PC-3 (cell line): ENCODE data around the gene LRRC55. TPM values are rescaled to one million over a fixed set of nuclear protein-coding genes. Genes with fewer than 3 reads are reported as not detected.

Source experiments
- ATAC-seq: fragments of 200-7000 bp; cut with Tn5 transposase; 2 replicates; pipeline ENCODE4 v1.9.1; 2020; ENCODE audit warnings: mild to moderate bottlenecking, moderate library complexity
- BruUV-seq: library from RNA; stranded (reverse); fragments of 400-500 nt; replicated peaks from 2 replicates; lab custom pipeline; 2021; lab: Mats Ljungman, UMichigan
- CTCF ChIA-PET: fragments of 300-600 bp; sonication (Branson Sonifier 250); formaldehyde crosslinking; loops from one replicate; lab custom pipeline; 2022; ENCODE audit warnings: antibody characterized with exemption; lab: Charles Lee
- POLR2A ChIA-PET: fragments of 300-600 bp; sonication (Branson Sonifier 250); formaldehyde crosslinking; loops from one replicate; lab custom pipeline; 2022; ENCODE audit warnings: antibody characterized with exemption; ENCODE audit not compliant: unreplicated experiment; lab: Charles Lee
- DNase-seq: peaks from one replicate; pipeline ENCODE4 v3.0.0-alpha.2; 2015
- H2AFZ ChIP-seq: fragments of 300-600 bp; sonication (generic); 2 replicates; pipeline ENCODE4 v1.6.0; 2016; ENCODE audit warnings: antibody characterized with exemption, low read length
- H3F3A ChIP-seq: fragments of 300-600 bp; sonication (generic); one replicate; pipeline ENCODE4 v1.6.0; 2017; ENCODE audit warnings: antibody characterized with exemption, low read length, control low read depth, mild to moderate bottlenecking; ENCODE audit not compliant: unreplicated experiment
- H3K27ac ChIP-seq: fragments of 300-600 bp; sonication (generic); 2 replicates; pipeline ENCODE4 v1.5.1; 2016; ENCODE audit warnings: mild to moderate bottlenecking, low read length
- H3K27me3 ChIP-seq: fragments of 300-600 bp; sonication (generic); 2 replicates; pipeline ENCODE4 v1.6.1; 2016; ENCODE audit warnings: low read length, mixed read lengths
- H3K36me3 ChIP-seq: fragments of 300-600 bp; sonication (generic); 2 replicates; pipeline ENCODE4 v1.6.1; 2016; ENCODE audit warnings: low read depth, mixed run types, low read length, mixed read lengths
- H3K4me1 ChIP-seq: fragments of 300-600 bp; sonication (generic); 2 replicates; pipeline ENCODE4 v1.5.1; 2016; ENCODE audit warnings: low read length; ENCODE audit not compliant: insufficient read depth
- H3K4me2 ChIP-seq: fragments of 300-600 bp; sonication (generic); 2 replicates; pipeline ENCODE4 v1.6.0; 2016; ENCODE audit warnings: low read length
- H3K4me3 ChIP-seq: fragments of 300-600 bp; sonication (generic); 2 replicates; pipeline ENCODE4 v1.5.1; 2016; ENCODE audit warnings: mild to moderate bottlenecking, low read length, mixed read lengths
- H3K79me2 ChIP-seq: fragments of 300-600 bp; sonication (generic); 2 replicates; pipeline ENCODE4 v1.6.1; 2017; ENCODE audit warnings: low read length, mixed read lengths
- H3K9ac ChIP-seq: fragments of 300-600 bp; sonication (generic); 2 replicates; pipeline ENCODE4 v1.6.0; 2016; ENCODE audit warnings: mild to moderate bottlenecking, low read length
- H3K9me2 ChIP-seq: fragments of 300-600 bp; sonication (generic); replicated peaks from 2 replicates; pipeline ENCODE4 v1.6.1; 2016; ENCODE audit warnings: mixed run types, low read length, mixed read lengths
- H3K9me3 ChIP-seq: fragments of 300-600 bp; sonication (generic); 2 replicates; pipeline ENCODE4 v1.6.1; 2016; ENCODE audit warnings: low read length, mixed read lengths
- H4K20me1 ChIP-seq: fragments of 300-600 bp; sonication (generic); 2 replicates; pipeline ENCODE4 v1.6.1; 2016; ENCODE audit warnings: low read length, mixed read lengths
- CTCF ChIP-seq: fragments of 300-600 bp; sonication (generic); conservative IDR thresholded peaks from 2 replicates; pipeline ENCODE4 v1.5.1; 2017; ENCODE audit warnings: antibody characterized with exemption, low read depth, mild to moderate bottlenecking, low read length
- EZH2 ChIP-seq: fragments of 300-600 bp; sonication (generic); IDR thresholded peaks from one replicate; pipeline ENCODE4 v1.6.1; 2017; ENCODE audit warnings: antibody characterized with exemption, mild to moderate bottlenecking, low read length; ENCODE audit not compliant: unreplicated experiment
- EZH2phosphoT487 ChIP-seq: fragments of 300-600 bp; sonication (generic); IDR thresholded peaks from 2 replicates; pipeline ENCODE4 v1.6.1; 2018; ENCODE audit warnings: mild to moderate bottlenecking, antibody characterized with exemption, low read length, borderline replicate concordance
- intact Hi-C: fragments of 100-400 bp; cut with micrococcal nuclease; formaldehyde crosslinking; loops from 2 replicates; pipeline ENCODE4 v1.9.0; 2023
- total RNA-seq: library from RNA; depleted of rRNA; stranded (reverse); fragments of >200 nt; gene quantifications from 2 replicates; pipeline ENCODE4 v1.2.3, GENCODE V29; 2014

LRRC55 gene
- total RNA-seq, 1 experiment from 2014 or later, result not detected

- Histone ChIP-seq H4K20me1 (no peaks in the 10 kb centered on the region), H3K9me2 (no peaks in the 10 kb centered on the region), H3K79me2 (no peaks in the 10 kb centered on the region), H2AFZ (no peak overlapping the region), H3K27me3 (peaks cover 40% of the 10 kb centered on the region), H3K4me3 (no peak overlapping the region), H3K27ac (no peak overlapping the region), H3K4me2 (no peak overlapping the region), H3K4me1 (no peaks in the 10 kb centered on the region), H3K9me3 (no peaks in the 10 kb centered on the region), H3K9ac (no peak overlapping the region), H3K36me3 (no peaks in the 10 kb centered on the region), H3F3A (no peaks in the 10 kb centered on the region)
- ATAC-seq (no peak), DNase-seq (no peak)
- CTCF ChIA-PET, result no interaction called here
- no peak for TF ChIP-seq EZH2
- TF ChIP-seq EZH2phosphoT487, result no peak
- POLR2A ChIA-PET, result no interaction called here
- intact Hi-C loops, result no loop called here
- no TSS peak for BruUV-seq
Measured at GRCh38 chr11:57210781-57211180, 29.0 kb downstream of the LRRC55 start.

DNA sequence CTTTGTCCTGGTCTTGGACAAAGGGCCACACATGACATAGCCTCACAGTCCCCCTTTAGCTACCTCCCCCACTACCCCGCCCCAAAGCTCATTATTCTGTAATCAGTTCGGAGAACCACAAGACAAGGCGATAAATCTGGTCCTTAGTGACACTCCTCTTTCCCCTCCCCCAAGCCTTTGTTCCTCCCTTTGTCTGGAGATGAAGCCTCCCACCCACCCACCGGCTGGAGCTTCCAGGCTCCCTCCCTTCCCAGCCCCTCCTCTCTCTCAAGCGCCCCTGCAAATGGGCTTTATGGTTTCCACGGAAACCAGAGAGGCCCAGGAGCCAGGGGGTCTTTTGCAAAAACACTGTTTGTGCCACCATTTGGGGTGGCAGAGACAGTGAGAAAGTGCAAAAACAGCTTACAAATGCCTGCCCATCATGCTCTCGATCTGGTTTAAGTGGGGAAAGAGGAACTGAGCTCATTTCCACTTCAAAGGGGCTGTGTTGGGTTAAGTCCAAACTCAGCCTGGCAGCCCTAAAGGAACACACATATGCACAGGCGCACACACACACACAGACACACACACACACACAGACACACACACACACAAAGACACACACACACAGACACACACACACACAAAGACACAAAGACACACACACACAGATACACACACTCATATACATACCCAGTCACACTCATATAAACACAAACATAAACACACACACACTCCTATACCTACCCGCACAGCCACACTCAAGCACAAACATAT lies 31.8 kb downstream of the LRRC55 start:
- ChIA-PET POLR2A (no interaction called here), CTCF (no interaction called here)
- Histone ChIP-seq H3K4me2 (no peak overlapping the region), H3K9ac (no peak overlapping the region), H3K4me1 (no peaks in the 10 kb centered on the region), H3K79me2 (no peaks in the 10 kb centered on the region), H3K9me2 (no peaks in the 10 kb centered on the region), H3K9me3 (no peaks in the 10 kb centered on the region), H3K36me3 (no peaks in the 10 kb centered on the region), H2AFZ (no peak overlapping the region), H3K4me3 (no peak overlapping the region), H4K20me1 (no peaks in the 10 kb centered on the region), H3K27ac (no peak overlapping the region), H3F3A (no peaks in the 10 kb centered on the region), H3K27me3 (peaks cover 22% of the 10 kb centered on the region; the same call in 1 of the 2 replicates)
- DNase-seq, result no peak
- no peak for TF ChIP-seq CTCF
- TF ChIP-seq EZH2phosphoT487, result no peak
- TF ChIP-seq EZH2, result no peak
- no peak for ATAC-seq
- intact Hi-C loops, result no loop called here
- BruUV-seq, result no TSS peak

GRCh38 chr11:57214098-57214417 lies 32.3 kb downstream of the LRRC55 start:
- Histone ChIP-seq H3K9ac (no peak overlapping the region), H3K4me2 (no peak overlapping the region), H3K27ac (no peak overlapping the region), H2AFZ (no peak overlapping the region), H3K4me3 (no peak overlapping the region), H3K9me3 (no peaks in the 10 kb centered on the region), H3K4me1 (no peaks in the 10 kb centered on the region), H3K79me2 (no peaks in the 10 kb centered on the region), H4K20me1 (no peaks in the 10 kb centered on the region), H3K9me2 (no peaks in the 10 kb centered on the region), H3F3A (no peaks in the 10 kb centered on the region), H3K27me3 (peaks cover 28% of the 10 kb centered on the region; the same call in 1 of the 2 replicates), H3K36me3 (no peaks in the 10 kb centered on the region)
- CTCF ChIA-PET, result no interaction called here
- POLR2A ChIA-PET, result no interaction called here
- no peak for ATAC-seq
- no TSS peak for BruUV-seq
- no peak for TF ChIP-seq EZH2phosphoT487
- TF ChIP-seq EZH2, result no peak
- no peak for TF ChIP-seq CTCF
- intact Hi-C loops, result no loop called here
- DNase-seq, result no peak
